Measurements from ENCODE around the gene NUDT22.

NUDT22 gene

GRCh38 chr11:64225608-64226506 lies at the start of gene NUDT22, which contains the start of gene TRPT1:
Gene NUDT22, plus strand, starts transcription at chr11:64226274. Its CDS starts 379 bp downstream, at chr11:64226653.
Gene TRPT1, minus strand, starts transcription at chr11:64226186. Its CDS starts 326 bp downstream, at chr11:64225860.
- peak; percentile 48 to 75 for DNase-seq

- DNase-seq, result no peak
Observed at GRCh38 chr11:64176751-64177150, 49.3 kb upstream of the NUDT22 start.

GRCh38 chr11:64178203-64178602 lies 47.9 kb upstream of the NUDT22 start:
- DNase-seq, result no peak

GRCh38 chr11:64178951-64179639 lies 47.0 kb upstream of the NUDT22 start:
- no peak for DNase-seq

GRCh38 chr11:64180891-64181290 lies 45.2 kb upstream of the NUDT22 start:
- DNase-seq, result no peak

- peak; percentile 74 to 84 for DNase-seq
Observed at GRCh38 chr11:64181506-64182411, 44.3 kb upstream of the NUDT22 start.

- DNase-seq, result no peak
Observed at GRCh38 chr11:64183890-64184289, 42.2 kb upstream of the NUDT22 start.

- DNase-seq, result peak; percentile 70 to 87
Observed at GRCh38 chr11:64185175-64185692, 40.8 kb upstream of the NUDT22 start.

GRCh38 chr11:64185693-64186491 lies 40.2 kb upstream of the NUDT22 start, which contains the start of gene STIP1:
Gene STIP1, plus strand, starts transcription at chr11:64186171. Its CDS starts 91 bp downstream, at chr11:64186262.
- DNase-seq, result peak; percentile 98 to 100

- DNase-seq, result no peak
Observed at GRCh38 chr11:64186492-64187165, 39.4 kb upstream of the NUDT22 start.

- no peak for DNase-seq
Observed at GRCh38 chr11:64192434-64192833, 33.6 kb upstream of the NUDT22 start.

- no peak for DNase-seq
Observed at GRCh38 chr11:64196626-64197025, 29.4 kb upstream of the NUDT22 start.

GRCh38 chr11:64198511-64198910 lies 27.6 kb upstream of the NUDT22 start:
- DNase-seq, result no peak

- DNase-seq, result no peak
Observed at GRCh38 chr11:64201543-64201942, 24.5 kb upstream of the NUDT22 start.

- DNase-seq, result no peak
Observed at GRCh38 chr11:64202992-64203391, 23.1 kb upstream of the NUDT22 start.

GRCh38 chr11:64203421-64204079 lies 22.5 kb upstream of the NUDT22 start:
- DNase-seq, result no peak

GRCh38 chr11:64204080-64204440 lies 22.0 kb upstream of the NUDT22 start:
- no peak for DNase-seq

- peak; percentile 71 to 79 for DNase-seq
Observed at GRCh38 chr11:64204464-64204989, 21.5 kb upstream of the NUDT22 start.

- DNase-seq, result no peak
Observed at GRCh38 chr11:64206457-64207255, 19.4 kb upstream of the NUDT22 start, which contains the start of gene FERMT3. Gene FERMT3, plus strand, starts transcription at chr11:64206721. Its CDS starts 644 bp downstream, at chr11:64207365.
